Liver (tissue), 9 donors: Measurements from ENCODE around the gene MAL. TPM values are rescaled to one million over a fixed set of nuclear protein-coding genes. Genes with fewer than 3 reads are reported as not detected.

ENCODE experiments used
- DNase-seq: peaks from one replicate; pipeline ENCODE4 v3.0.0-alpha.2; 2017; ENCODE audit warnings: low spot score
- H3K27ac ChIP-seq, 2 donors: one replicate each; pipeline ENCODE4 v1.7.0; 2013; ENCODE audit warnings: inconsistent platforms in 2 of 2, low read length in 2 of 2, control low read depth in 1 of 2, low read depth in 1 of 2, mild to moderate bottlenecking in 1 of 2
- H3K27me3 ChIP-seq, 4 donors: one replicate each; pipeline versions ENCODE4 v1.6.1 to v1.7.0; 2013; ENCODE audit warnings: low read length in 3 of 4, inconsistent platforms in 1 of 4, mild to moderate bottlenecking in 1 of 4, moderate library complexity in 1 of 4; ENCODE audit not compliant: control insufficient read depth in 4 of 4, insufficient read depth in 4 of 4
- H3K36me3 ChIP-seq, 4 donors: one replicate each; pipeline versions ENCODE4 v1.6.1 to v1.7.0; 2013; ENCODE audit warnings: low read length in 3 of 4, mild to moderate bottlenecking in 3 of 4, low read depth in 1 of 4, moderate library complexity in 1 of 4; ENCODE audit not compliant: control insufficient read depth in 4 of 4, insufficient read depth in 3 of 4
- H3K4me1 ChIP-seq, 4 donors: one replicate each; pipeline versions ENCODE4 v1.6.1 to v1.7.0; 2013; ENCODE audit warnings: low read length in 3 of 4, mild to moderate bottlenecking in 3 of 4, moderate library complexity in 1 of 4; ENCODE audit not compliant: control insufficient read depth in 4 of 4, insufficient read depth in 4 of 4
- H3K4me3 ChIP-seq, 3 donors: one replicate each; pipeline versions ENCODE4 v1.6.1 to v1.7.0; 2013; ENCODE audit warnings: low read length in 3 of 3, control low read depth in 1 of 3, low read depth in 1 of 3, mild to moderate bottlenecking in 1 of 3
- H3K9ac ChIP-seq, 2 donors: one replicate each; pipeline ENCODE4 v1.7.0; 2013; ENCODE audit warnings: low read length in 2 of 2, mild to moderate bottlenecking in 2 of 2, moderate library complexity in 2 of 2, control low read depth in 1 of 2, low read depth in 1 of 2
- H3K9me3 ChIP-seq, 4 donors: one replicate each; pipeline versions ENCODE4 v1.6.1 to v1.7.0; 2013; ENCODE audit warnings: low read length in 3 of 4; ENCODE audit not compliant: control insufficient read depth in 4 of 4
- ATF3 ChIP-seq: IDR thresholded peaks from 2 replicates; pipeline ENCODE4 v1.6.1; 2016; ENCODE audit warnings: antibody characterized with exemption
- EGR1 ChIP-seq, 2 donors: IDR thresholded peaks; 2 replicates each; pipeline ENCODE4 v1.6.1; 2016 to 2018; ENCODE audit warnings: antibody characterized with exemption in 2 of 2, low read depth in 2 of 2
- FOXA1 ChIP-seq: IDR thresholded peaks from 2 replicates; pipeline ENCODE4 v1.6.1; 2016; ENCODE audit warnings: antibody characterized with exemption
- FOXA2 ChIP-seq: IDR thresholded peaks from 2 replicates; pipeline ENCODE4 v1.6.1; 2016; ENCODE audit warnings: antibody characterized with exemption
- GABPA ChIP-seq, 2 donors: IDR thresholded peaks in 1 of 2; conservative IDR thresholded peaks in 1 of 2; 2 replicates each; pipeline ENCODE4 v1.6.1; 2016; ENCODE audit warnings: antibody characterized with exemption in 2 of 2, mild to moderate bottlenecking in 1 of 2, moderate library complexity in 1 of 2
- HNF4A ChIP-seq, 2 donors: conservative IDR thresholded peaks; 2 replicates each; pipeline ENCODE4 v1.6.1; 2016; ENCODE audit warnings: antibody characterized with exemption in 2 of 2, mild to moderate bottlenecking in 2 of 2
- HNF4G ChIP-seq: IDR thresholded peaks from 2 replicates; pipeline ENCODE4 v1.6.1; 2016; ENCODE audit warnings: antibody characterized with exemption
- NR2F2 ChIP-seq: IDR thresholded peaks from 2 replicates; pipeline ENCODE4 v1.6.1; 2016; ENCODE audit warnings: antibody characterized with exemption
- RAD21 ChIP-seq, 2 donors: IDR thresholded peaks; 2 replicates each; pipeline ENCODE4 v1.6.1; 2016; ENCODE audit warnings: antibody characterized with exemption in 2 of 2, mild to moderate bottlenecking in 2 of 2
- RXRA ChIP-seq, 2 donors: IDR thresholded peaks; 2 replicates each; pipeline ENCODE4 v1.6.1; 2017 to 2018; ENCODE audit warnings: antibody characterized with exemption in 2 of 2, mild to moderate bottlenecking in 1 of 2
- SP1 ChIP-seq: IDR thresholded peaks from 2 replicates; pipeline ENCODE4 v1.6.1; 2018; ENCODE audit warnings: antibody characterized with exemption, mild to moderate bottlenecking
- TAF1 ChIP-seq: conservative IDR thresholded peaks from 2 replicates; pipeline ENCODE4 v1.6.1; 2016; ENCODE audit warnings: antibody characterized with exemption, mild to moderate bottlenecking
- YY1 ChIP-seq: IDR thresholded peaks from 2 replicates; pipeline ENCODE4 v1.6.1; 2016; ENCODE audit warnings: antibody characterized with exemption, mild to moderate bottlenecking
- ZBTB33 ChIP-seq: IDR thresholded peaks from 2 replicates; pipeline ENCODE4 v1.6.1; 2016; ENCODE audit warnings: antibody characterized with exemption
- WGBS: extraction: QIAGEN DNeasy Blood & Tissue Kit; methylation state at CpG from one replicate; pipeline ENCODE4 v1.1.7; 2013; 5-methylcytosine and 5-hydroxymethylcytosine counted together
- polyA plus RNA-seq, 2 donors: library from polyadenylated mRNA; stranded (reverse) in 1 of 2; unstranded in 1 of 2; fragments of 200-250 nt in 1 of 2; fragments of >200 nt in 1 of 2; fragmentation: Nextera tagmentation in 1 of 2; extraction: Ambion mirVana in 1 of 2; gene quantifications; one replicate each; pipeline versions ENCODE4 v1.2.1 to v1.2.3, GENCODE V29; 2013 to 2015
- total RNA-seq, 2 donors: library from RNA; depleted of rRNA; stranded (reverse); fragments of >200 nt; gene quantifications; one replicate each; pipeline ENCODE4 v1.2.3, GENCODE V29; 2014
- TF ChIP-seq, protein P1 (sequence below): IDR thresholded peaks from 2 replicates; pipeline ENCODE4 v1.6.1; 2016; ENCODE audit warnings: antibody characterized with exemption, mild to moderate bottlenecking
- TF ChIP-seq, protein P2 (sequence below): fragments of 150-350 bp; IDR thresholded peaks from 2 replicates; pipeline ENCODE4 v1.5.1; 2017; ENCODE audit warnings: improper control_type of control experiment, low read depth, low read length; ENCODE audit not compliant: missing input control
- donor health status: healthy.
- donor health status: healthy.
- donor health status: healthy.
- donor health status: healthy.
- donor health status: healthy.

The MAL gene
- total and polyA plus RNA-seq, 4 donors: 0.51 TPM; not detected in 3

DNA sequence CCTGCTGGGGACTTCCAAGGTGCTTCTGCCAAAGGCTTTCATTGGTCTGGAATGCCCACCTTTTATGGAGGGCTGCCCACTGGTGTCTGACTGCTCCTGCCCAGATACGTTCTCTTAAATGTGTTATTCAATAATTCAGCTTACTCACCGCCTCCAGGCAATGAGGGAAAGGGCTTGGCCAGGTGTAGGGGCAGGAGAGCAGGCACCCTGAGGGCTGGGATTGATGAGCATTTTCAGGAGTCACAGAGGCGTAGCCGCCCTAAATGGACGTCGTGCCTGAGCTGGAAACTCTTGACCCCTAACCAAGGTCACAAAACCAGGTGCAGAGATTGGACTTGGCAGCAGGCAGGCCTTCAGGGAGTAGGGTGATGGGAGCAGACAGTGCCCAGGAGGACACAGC is 26.8 kb downstream of the MAL start:
- DNase-seq: no peak
- H3K27me3 ChIP-seq: no peaks in the 10 kb centered on the region
- 80% methylated on average over 6 of the region's 6 CpGs for WGBS
- no peaks in the 10 kb centered on the region for H3K36me3 ChIP-seq
- no peaks in the 10 kb centered on the region for H3K9me3 ChIP-seq
- H3K27ac ChIP-seq: no peak overlapping the region
- no peaks in the 10 kb centered on the region for H3K4me1 ChIP-seq
- H3K4me3 ChIP-seq: no peak overlapping the region
- TF ChIP-seq HNF4A (conservative IDR thresholded peaks at IDR 0.05) (no peak), HNF4G (no peak), GABPA (IDR thresholded peaks at IDR 0.05 in 1 of 2, conservative IDR thresholded peaks at IDR 0.05 in 1 of 2) (no peak), NR2F2 (no peak), EGR1 (IDR thresholded peaks at IDR 0.05; ENCODE audit: low read depth in 2 of 2) (no peak), FOXA1 (no peak), YY1 (no peak), SP1 (no peak), RXRA (IDR thresholded peaks at IDR 0.05) (no peak), ATF3 (no peak), ZBTB33 (no peak), RAD21 (IDR thresholded peaks at IDR 0.05) (no peak), TAF1 (no peak), FOXA2 (no peak)
- TF ChIP-seq, protein P1, sequence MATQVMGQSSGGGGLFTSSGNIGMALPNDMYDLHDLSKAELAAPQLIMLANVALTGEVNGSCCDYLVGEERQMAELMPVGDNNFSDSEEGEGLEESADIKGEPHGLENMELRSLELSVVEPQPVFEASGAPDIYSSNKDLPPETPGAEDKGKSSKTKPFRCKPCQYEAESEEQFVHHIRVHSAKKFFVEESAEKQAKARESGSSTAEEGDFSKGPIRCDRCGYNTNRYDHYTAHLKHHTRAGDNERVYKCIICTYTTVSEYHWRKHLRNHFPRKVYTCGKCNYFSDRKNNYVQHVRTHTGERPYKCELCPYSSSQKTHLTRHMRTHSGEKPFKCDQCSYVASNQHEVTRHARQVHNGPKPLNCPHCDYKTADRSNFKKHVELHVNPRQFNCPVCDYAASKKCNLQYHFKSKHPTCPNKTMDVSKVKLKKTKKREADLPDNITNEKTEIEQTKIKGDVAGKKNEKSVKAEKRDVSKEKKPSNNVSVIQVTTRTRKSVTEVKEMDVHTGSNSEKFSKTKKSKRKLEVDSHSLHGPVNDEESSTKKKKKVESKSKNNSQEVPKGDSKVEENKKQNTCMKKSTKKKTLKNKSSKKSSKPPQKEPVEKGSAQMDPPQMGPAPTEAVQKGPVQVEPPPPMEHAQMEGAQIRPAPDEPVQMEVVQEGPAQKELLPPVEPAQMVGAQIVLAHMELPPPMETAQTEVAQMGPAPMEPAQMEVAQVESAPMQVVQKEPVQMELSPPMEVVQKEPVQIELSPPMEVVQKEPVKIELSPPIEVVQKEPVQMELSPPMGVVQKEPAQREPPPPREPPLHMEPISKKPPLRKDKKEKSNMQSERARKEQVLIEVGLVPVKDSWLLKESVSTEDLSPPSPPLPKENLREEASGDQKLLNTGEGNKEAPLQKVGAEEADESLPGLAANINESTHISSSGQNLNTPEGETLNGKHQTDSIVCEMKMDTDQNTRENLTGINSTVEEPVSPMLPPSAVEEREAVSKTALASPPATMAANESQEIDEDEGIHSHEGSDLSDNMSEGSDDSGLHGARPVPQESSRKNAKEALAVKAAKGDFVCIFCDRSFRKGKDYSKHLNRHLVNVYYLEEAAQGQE: no peak
- TF ChIP-seq, protein P2, sequence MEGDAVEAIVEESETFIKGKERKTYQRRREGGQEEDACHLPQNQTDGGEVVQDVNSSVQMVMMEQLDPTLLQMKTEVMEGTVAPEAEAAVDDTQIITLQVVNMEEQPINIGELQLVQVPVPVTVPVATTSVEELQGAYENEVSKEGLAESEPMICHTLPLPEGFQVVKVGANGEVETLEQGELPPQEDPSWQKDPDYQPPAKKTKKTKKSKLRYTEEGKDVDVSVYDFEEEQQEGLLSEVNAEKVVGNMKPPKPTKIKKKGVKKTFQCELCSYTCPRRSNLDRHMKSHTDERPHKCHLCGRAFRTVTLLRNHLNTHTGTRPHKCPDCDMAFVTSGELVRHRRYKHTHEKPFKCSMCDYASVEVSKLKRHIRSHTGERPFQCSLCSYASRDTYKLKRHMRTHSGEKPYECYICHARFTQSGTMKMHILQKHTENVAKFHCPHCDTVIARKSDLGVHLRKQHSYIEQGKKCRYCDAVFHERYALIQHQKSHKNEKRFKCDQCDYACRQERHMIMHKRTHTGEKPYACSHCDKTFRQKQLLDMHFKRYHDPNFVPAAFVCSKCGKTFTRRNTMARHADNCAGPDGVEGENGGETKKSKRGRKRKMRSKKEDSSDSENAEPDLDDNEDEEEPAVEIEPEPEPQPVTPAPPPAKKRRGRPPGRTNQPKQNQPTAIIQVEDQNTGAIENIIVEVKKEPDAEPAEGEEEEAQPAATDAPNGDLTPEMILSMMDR: no peak
- H3K9ac ChIP-seq: no peak overlapping the region

- DNase-seq: no peak
- H3K4me1 ChIP-seq: no peaks in the 10 kb centered on the region
- no peaks in the 10 kb centered on the region for H3K36me3 ChIP-seq
- no peak for TF ChIP-seq ZBTB33
- TF ChIP-seq, protein P1: no peak
- TF ChIP-seq GABPA (IDR thresholded peaks at IDR 0.05 in 1 of 2, conservative IDR thresholded peaks at IDR 0.05 in 1 of 2): no peak
- no peak overlapping the region for H3K27ac ChIP-seq
- H3K4me3 ChIP-seq: no peak overlapping the region
- no peaks in the 10 kb centered on the region for H3K9me3 ChIP-seq
- 72% methylated on average over 13 of the region's 13 CpGs for WGBS
- H3K9ac ChIP-seq: no peak overlapping the region
- no peaks in the 10 kb centered on the region for H3K27me3 ChIP-seq
Observed at GRCh38 chr2:95052804-95053479, 27.4 kb downstream of the MAL start.
